Loucy (cell line): ENCODE results near the gene ANKRD16.

ENCODE experiments used
- H2AFZ ChIP-seq: fragments of 200-600 bp; sonication (generic); 2 replicates; pipeline ENCODE4 v1.6.0; 2016; ENCODE audit warnings: antibody characterized with exemption, mild to moderate bottlenecking, low read length, moderate library complexity
- H3F3A ChIP-seq: fragments of 200-600 bp; 2 replicates; pipeline ENCODE4 v1.6.0; 2016; ENCODE audit warnings: antibody characterized with exemption, low read depth, mild to moderate bottlenecking
- H3K27me3 ChIP-seq: fragments of 200-600 bp; sonication (generic); 2 replicates; pipeline ENCODE4 v1.6.1; 2014; ENCODE audit warnings: low read length, mild to moderate bottlenecking; ENCODE audit not compliant: insufficient read depth, poor library complexity, severe bottlenecking
- H3K36me3 ChIP-seq: fragments of 200-600 bp; sonication (generic); 2 replicates; pipeline ENCODE4 v1.6.1; 2016; ENCODE audit warnings: low read length; ENCODE audit not compliant: insufficient read depth
- H3K4me1 ChIP-seq: fragments of 200-600 bp; sonication (generic); 2 replicates; pipeline ENCODE4 v1.5.1; 2014; ENCODE audit warnings: low read length, mild to moderate bottlenecking; ENCODE audit not compliant: insufficient read depth, poor library complexity, severe bottlenecking
- H3K4me2 ChIP-seq: fragments of 200-600 bp; sonication (generic); 2 replicates; pipeline ENCODE4 v1.6.0; 2014; ENCODE audit warnings: antibody characterized with exemption, low read length, low read depth, mild to moderate bottlenecking; ENCODE audit not compliant: poor library complexity, severe bottlenecking
- H3K4me3 ChIP-seq: fragments of 200-600 bp; sonication (generic); 2 replicates; pipeline ENCODE4 v1.5.1; 2014; ENCODE audit warnings: low read length, mild to moderate bottlenecking, mixed read lengths; ENCODE audit not compliant: poor library complexity, severe bottlenecking
- H3K79me2 ChIP-seq: fragments of 200-600 bp; sonication (generic); 2 replicates; pipeline ENCODE4 v1.6.1; 2014; ENCODE audit warnings: low read length; ENCODE audit not compliant: insufficient read depth
- H3K9ac ChIP-seq: fragments of 200-600 bp; sonication (generic); 2 replicates; pipeline ENCODE4 v1.6.0; 2014; ENCODE audit warnings: mild to moderate bottlenecking, low read depth, low read length, moderate library complexity; ENCODE audit not compliant: poor library complexity, severe bottlenecking
- H3K9me2 ChIP-seq: fragments of 200-600 bp; sonication (generic); replicated peaks from 2 replicates; pipeline ENCODE4 v1.6.1; 2016; ENCODE audit warnings: low read depth, low read length, mixed read lengths
- H3K9me3 ChIP-seq: fragments of 200-600 bp; sonication (generic); 2 replicates; pipeline ENCODE4 v1.6.1; 2014; ENCODE audit warnings: mild to moderate bottlenecking, antibody characterized with exemption, low read length, low read depth; ENCODE audit not compliant: insufficient read depth
- H4K20me1 ChIP-seq: fragments of 200-600 bp; sonication (generic); 2 replicates; pipeline ENCODE4 v1.6.0; 2014; ENCODE audit warnings: antibody characterized with exemption, low read length, mild to moderate bottlenecking; ENCODE audit not compliant: insufficient read depth, poor library complexity, severe bottlenecking
- EZH2phosphoT487 ChIP-seq: fragments of 200-600 bp; IDR thresholded peaks from 2 replicates; pipeline ENCODE4 v1.6.1; 2018; ENCODE audit warnings: antibody characterized with exemption, mild to moderate bottlenecking, moderate library complexity, borderline replicate concordance
- TF ChIP-seq, protein P1 (sequence below): fragments of 200-600 bp; sonication (generic); conservative IDR thresholded peaks from 2 replicates; pipeline ENCODE4 v1.5.1; 2014; ENCODE audit warnings: mild to moderate bottlenecking, antibody characterized with exemption, low read length

Gene ANKRD16

DNA sequence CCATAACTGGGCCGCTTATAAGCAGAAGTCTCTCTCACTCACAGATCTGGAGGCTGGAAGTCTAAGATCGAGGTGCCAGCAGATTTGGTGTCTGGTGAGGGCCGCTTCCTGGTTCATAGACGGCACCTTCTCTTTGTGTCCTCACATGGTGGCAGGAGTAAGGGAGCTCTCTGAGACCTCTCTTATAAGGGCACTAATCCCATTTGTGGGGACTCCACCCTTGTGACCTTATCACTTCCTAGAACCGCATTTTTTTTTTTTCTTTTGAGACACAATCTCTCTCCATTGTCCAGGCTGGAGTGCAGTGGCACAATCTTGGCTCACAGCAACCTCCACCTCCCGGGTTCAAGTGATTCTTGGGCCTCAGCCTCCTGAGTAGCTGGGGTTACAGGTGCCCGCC is 8.5 kb upstream of the ANKRD16 start:
- peaks cover 25% of the 10 kb centered on the region for H3K79me2 ChIP-seq
- no peaks in the 10 kb centered on the region for H3F3A ChIP-seq
- no peak overlapping the region for H3K9ac ChIP-seq
- H2AFZ ChIP-seq: no peak overlapping the region
- peaks cover 8% of the 10 kb centered on the region for H3K4me1 ChIP-seq
- H3K36me3 ChIP-seq: no peaks in the 10 kb centered on the region
- no peak overlapping the region for H3K4me3 ChIP-seq
- H4K20me1 ChIP-seq: peaks cover 10% of the 10 kb centered on the region
- TF ChIP-seq, protein P1, sequence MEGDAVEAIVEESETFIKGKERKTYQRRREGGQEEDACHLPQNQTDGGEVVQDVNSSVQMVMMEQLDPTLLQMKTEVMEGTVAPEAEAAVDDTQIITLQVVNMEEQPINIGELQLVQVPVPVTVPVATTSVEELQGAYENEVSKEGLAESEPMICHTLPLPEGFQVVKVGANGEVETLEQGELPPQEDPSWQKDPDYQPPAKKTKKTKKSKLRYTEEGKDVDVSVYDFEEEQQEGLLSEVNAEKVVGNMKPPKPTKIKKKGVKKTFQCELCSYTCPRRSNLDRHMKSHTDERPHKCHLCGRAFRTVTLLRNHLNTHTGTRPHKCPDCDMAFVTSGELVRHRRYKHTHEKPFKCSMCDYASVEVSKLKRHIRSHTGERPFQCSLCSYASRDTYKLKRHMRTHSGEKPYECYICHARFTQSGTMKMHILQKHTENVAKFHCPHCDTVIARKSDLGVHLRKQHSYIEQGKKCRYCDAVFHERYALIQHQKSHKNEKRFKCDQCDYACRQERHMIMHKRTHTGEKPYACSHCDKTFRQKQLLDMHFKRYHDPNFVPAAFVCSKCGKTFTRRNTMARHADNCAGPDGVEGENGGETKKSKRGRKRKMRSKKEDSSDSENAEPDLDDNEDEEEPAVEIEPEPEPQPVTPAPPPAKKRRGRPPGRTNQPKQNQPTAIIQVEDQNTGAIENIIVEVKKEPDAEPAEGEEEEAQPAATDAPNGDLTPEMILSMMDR: no peak
- no peak for TF ChIP-seq EZH2phosphoT487
- H3K9me2 ChIP-seq: no peaks in the 10 kb centered on the region
- H3K9me3 ChIP-seq: peaks cover 3% of the 10 kb centered on the region; the same call in 1 of the 2 replicates
- H3K4me2 ChIP-seq: no peak overlapping the region
- no peaks in the 10 kb centered on the region for H3K27me3 ChIP-seq

DNA sequence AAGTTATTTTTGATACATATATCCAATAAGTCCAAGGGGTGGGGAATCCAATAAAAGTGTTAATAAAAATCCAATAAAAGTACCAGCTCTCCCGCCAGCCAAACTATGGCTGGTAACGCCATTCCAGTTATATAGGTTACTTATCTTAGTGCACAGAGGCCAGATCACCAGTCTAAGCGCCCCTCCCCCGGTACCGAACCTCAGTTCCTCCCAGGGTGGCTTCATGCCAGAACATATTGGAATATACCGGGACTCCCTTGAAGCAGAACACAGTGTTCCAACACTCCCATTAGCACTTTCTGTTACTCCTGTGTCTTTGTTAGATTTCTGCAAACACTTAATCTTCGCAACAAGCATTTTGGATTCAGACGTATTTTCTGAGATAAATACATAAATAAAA is 7.8 kb upstream of the ANKRD16 start:
- H3K36me3 ChIP-seq: no peaks in the 10 kb centered on the region
- H2AFZ ChIP-seq: no peak overlapping the region

DNA sequence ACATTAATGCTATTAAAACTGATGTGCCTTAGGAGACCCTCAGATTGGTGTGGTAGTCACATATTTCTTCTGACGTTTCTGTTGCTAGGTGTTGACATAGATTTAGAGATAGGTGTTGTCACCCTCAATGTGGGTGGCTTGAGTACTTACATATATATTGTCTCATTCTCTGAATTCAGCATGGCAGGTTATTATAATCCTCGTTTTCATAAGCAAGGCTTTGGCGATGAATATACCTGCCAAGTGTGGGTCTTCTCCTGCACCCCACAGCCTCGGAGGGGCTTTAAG is 7.3 kb upstream of the ANKRD16 start:
- Histone ChIP-seq H3K4me1 (peaks cover 18% of the 10 kb centered on the region), H3K4me3 (no peak overlapping the region), H3K36me3 (no peaks in the 10 kb centered on the region), H3K9me2 (no peaks in the 10 kb centered on the region), H3K79me2 (peaks cover 36% of the 10 kb centered on the region), H2AFZ (no peak overlapping the region), H4K20me1 (peaks cover 16% of the 10 kb centered on the region), H3K4me2 (no peak overlapping the region), H3K9me3 (peaks cover 3% of the 10 kb centered on the region; the same call in 1 of the 2 replicates), H3K27me3 (no peaks in the 10 kb centered on the region), H3F3A (no peaks in the 10 kb centered on the region), H3K9ac (no peak overlapping the region)
- no peak for TF ChIP-seq EZH2phosphoT487
- TF ChIP-seq, protein P1: no peak

More for the DNA sequence above, 7.8 kb upstream of the ANKRD16 start:
- peaks cover 13% of the 10 kb centered on the region for H3K4me1 ChIP-seq
- no peaks in the 10 kb centered on the region for H3K9me2 ChIP-seq
- H4K20me1 ChIP-seq: peaks cover 11% of the 10 kb centered on the region
- no peak overlapping the region for H3K4me2 ChIP-seq
- peaks cover 3% of the 10 kb centered on the region; the same call in 1 of the 2 replicates for H3K9me3 ChIP-seq
- no peak overlapping the region for H3K9ac ChIP-seq
- H3K4me3 ChIP-seq: no peak overlapping the region
- no peaks in the 10 kb centered on the region for H3K27me3 ChIP-seq
- no peaks in the 10 kb centered on the region for H3F3A ChIP-seq
- H3K79me2 ChIP-seq: peaks cover 32% of the 10 kb centered on the region
- no peak for TF ChIP-seq EZH2phosphoT487
- TF ChIP-seq, protein P1: no peak
